ENCODE measurements around the gene R3HDM2.

R3HDM2 gene

GRCh38 chr12:57430931-57431566, at the start of gene R3HDM2:
TSS of gene R3HDM2 (minus strand) at chr12:57431043. CDS start at chr12:57310428, 120,615 bp downstream.
- CTCF ChIA-PET = no interaction called here

GRCh38 chr12:57479376-57480115, 48.7 kb upstream of the R3HDM2 start, which contains the start of gene ARHGAP9:
TSS of gene ARHGAP9 (minus strand) at chr12:57479866. CDS start at chr12:57479406, 460 bp downstream.
- POLR2A ChIA-PET (ENCODE audit: low non-redundant PET) = no interaction called here
- no peak within 1 kb of the TSS for H3K27ac ChIP-seq

More at GRCh38 chr12:57430931-57431566, at the start of gene R3HDM2:
- DNase-seq (ENCODE audit: low spot score) = peak; percentile 98
- no peak for TF ChIP-seq CTCF (conservative IDR thresholded peaks at IDR 0.05; ENCODE audit: low read depth)
- POLR2A ChIA-PET (ENCODE audit: low non-redundant PET) = no interaction called here
- H3K27ac ChIP-seq = peak within 1 kb of the TSS; percentile 90

GRCh38 chr12:57479043-57479375, 48.2 kb upstream of the R3HDM2 start:
- H3K27ac ChIP-seq = no peak overlapping the region
- CTCF ChIA-PET = no interaction called here
- DNase-seq (ENCODE audit: low spot score) = no peak
- POLR2A ChIA-PET (ENCODE audit: low non-redundant PET) = no interaction called here
- no peak for TF ChIP-seq CTCF (conservative IDR thresholded peaks at IDR 0.05; ENCODE audit: low read depth)

More at GRCh38 chr12:57479376-57480115, 48.7 kb upstream of the R3HDM2 start, which contains the start of gene ARHGAP9:
- CTCF ChIA-PET = interaction anchor here (1.0 kb wide), 1 partner anchor 27 kb away, joined by 4 read pairs; no protein-coding TSS in a partner anchor
- DNase-seq (ENCODE audit: low spot score) = no peak
- TF ChIP-seq CTCF (conservative IDR thresholded peaks at IDR 0.05; ENCODE audit: low read depth) = no peak

GRCh38 chr12:57477710-57478681, 47.2 kb upstream of the R3HDM2 start:
- ChIA-PET POLR2A (ENCODE audit: low non-redundant PET) (no interaction called here), CTCF (interaction anchor here (1.0 kb wide), 1 partner anchor 16 kb away, joined by 3 read pairs; no protein-coding TSS in a partner anchor)
- no peak overlapping the region for H3K27ac ChIP-seq
- TF ChIP-seq CTCF (conservative IDR thresholded peaks at IDR 0.05; ENCODE audit: low read depth) = no peak
- no peak for DNase-seq (ENCODE audit: low spot score)

GRCh38 chr12:57476993-57477709, 46.3 kb upstream of the R3HDM2 start:
- H3K27ac ChIP-seq = no peak overlapping the region
- ChIA-PET POLR2A (ENCODE audit: low non-redundant PET) (no interaction called here), CTCF (interaction anchor here (0.5 to 1.0 kb wide), 2 partner anchors 15 to 1009 kb away, joined by 3 read pairs; partner anchors contain the start of gene SPRYD4)
- no peak for DNase-seq (ENCODE audit: low spot score)
- no peak for TF ChIP-seq CTCF (conservative IDR thresholded peaks at IDR 0.05; ENCODE audit: low read depth)
